Endothelial cell of umbilical vein (primary cell): ENCODE data around the gene THY1. TPM values are rescaled to one million over a fixed set of nuclear protein-coding genes. Genes with fewer than 3 reads are reported as not detected.

Source experiments
- BruUV-seq: library from RNA; stranded (reverse); fragments of 400-500 nt; replicated peaks from 2 replicates; lab custom pipeline; 2021; lab: Mats Ljungman, UMichigan
- CTCF ChIA-PET: fragments of 300-600, 350-600 bp; sonication (Branson Sonifier 250); formaldehyde crosslinking; loops from one replicate; lab custom pipeline; 2021; ENCODE audit warnings: antibody characterized with exemption, inconsistent platforms; lab: Charles Lee
- POLR2A ChIA-PET: fragments of 300-600, 350-600 bp; sonication (Branson Sonifier 250); formaldehyde crosslinking; loops from one replicate; lab custom pipeline; 2021; ENCODE audit warnings: antibody characterized with exemption, inconsistent platforms; lab: Charles Lee
- DNase-seq: peaks from one replicate; pipeline ENCODE4 v3.0.0-alpha.2; 2011; ENCODE audit warnings: low read depth, low spot score
- FAIRE-seq: peaks from 2 replicates; lab custom pipeline; 2011; peaks lifted over from hg19 to GRCh38; lab: Jason Lieb, UNC
- H2AFZ ChIP-seq: 2 replicates; pipeline ENCODE4 v1.6.0; 2012; ENCODE audit warnings: low read depth, low read length, control low read depth, inconsistent platforms
- H3K27ac ChIP-seq: 2 replicates; pipeline ENCODE4 v1.5.1; 2011; ENCODE audit warnings: low read depth, mild to moderate bottlenecking, control low read depth, low read length, moderate library complexity; ENCODE audit not compliant: insufficient read depth
- H3K27me3 ChIP-seq, 2 experiments: 2 replicates each; pipeline versions ENCODE4 v1.6.0 to v1.6.1; 2011; ENCODE audit warnings: low read length in 2 of 2, mixed read lengths in 1 of 2; ENCODE audit not compliant: control insufficient read depth in 2 of 2, insufficient read depth in 2 of 2
- H3K36me3 ChIP-seq, 2 experiments: 2 replicates in 1 of 2; 3 replicates in 1 of 2; pipeline ENCODE4 v1.5.1; 2011; ENCODE audit warnings: low read length in 2 of 2, mild to moderate bottlenecking in 1 of 2, moderate library complexity in 1 of 2; ENCODE audit not compliant: control insufficient read depth in 2 of 2, insufficient read depth in 2 of 2; ENCODE audit errors: extremely low read depth in 1 of 2
- H3K4me1 ChIP-seq: 3 replicates; pipeline ENCODE4 v1.5.1; 2011; ENCODE audit warnings: mild to moderate bottlenecking, low read length; ENCODE audit not compliant: control insufficient read depth, insufficient read depth; ENCODE audit errors: extremely low read depth
- H3K4me2 ChIP-seq: 2 replicates; pipeline ENCODE4 v1.6.1; 2011; ENCODE audit warnings: low read length, control low read depth, mixed read lengths; ENCODE audit not compliant: insufficient read depth
- H3K4me3 ChIP-seq, 3 experiments: fragments of 200-600 bp in 1 of 3; sonication (generic), shearing (Covaris generic) in 1 of 3; replicated peaks in 1 of 3; 2 replicates each; pipeline ENCODE4 v1.5.1; 2011 to 2016; ENCODE audit warnings: control low read depth in 3 of 3, low read length in 3 of 3, mild to moderate bottlenecking in 2 of 3, inconsistent platforms in 1 of 3, low read depth in 1 of 3, moderate library complexity in 1 of 3; ENCODE audit not compliant: insufficient read depth in 1 of 3
- H3K79me2 ChIP-seq: 2 replicates; pipeline ENCODE4 v1.6.0; 2012; ENCODE audit warnings: low read length, inconsistent platforms; ENCODE audit not compliant: control insufficient read depth, insufficient read depth
- H3K9ac ChIP-seq: replicated peaks from 2 replicates; pipeline ENCODE3; 2011; ENCODE audit warnings: low read length, control low read depth; ENCODE audit not compliant: insufficient read depth; ENCODE audit errors: extremely low read depth
- H3K9me1 ChIP-seq: replicated peaks from 3 replicates; pipeline ENCODE4 v1.6.0; 2011; ENCODE audit warnings: mild to moderate bottlenecking, low read length; ENCODE audit not compliant: control insufficient read depth, insufficient read depth; ENCODE audit errors: extremely low read depth
- H3K9me3 ChIP-seq: replicated peaks from 2 replicates; pipeline ENCODE4 v1.5.1; 2012; ENCODE audit warnings: low read length, inconsistent platforms; ENCODE audit not compliant: control insufficient read depth, insufficient read depth
- H4K20me1 ChIP-seq: replicated peaks from 2 replicates; pipeline ENCODE3; 2011; ENCODE audit warnings: mild to moderate bottlenecking, low read length; ENCODE audit not compliant: control insufficient read depth, insufficient read depth; ENCODE audit errors: extremely low read depth
- EZH2 ChIP-seq: IDR thresholded peaks from 2 replicates; pipeline ENCODE4 v1.6.1; 2012; ENCODE audit warnings: borderline replicate concordance, low read depth, mild to moderate bottlenecking, moderate library complexity, low read length, inconsistent platforms; ENCODE audit not compliant: severe bottlenecking
- GATA2 ChIP-seq: IDR thresholded peaks from 2 replicates; pipeline ENCODE4 v1.7.0; 2011; ENCODE audit warnings: low read depth, mild to moderate bottlenecking, moderate library complexity, mixed read lengths, low read length; ENCODE audit not compliant: insufficient read length, insufficient read depth
- JUN ChIP-seq: IDR thresholded peaks from 2 replicates; pipeline ENCODE4 v1.6.1; 2011; ENCODE audit warnings: borderline replicate concordance, low read depth; ENCODE audit not compliant: insufficient read length, insufficient read depth
- MYC ChIP-seq: IDR thresholded peaks from one replicate; pipeline ENCODE4 v1.6.1; 2011; ENCODE audit warnings: mild to moderate bottlenecking, low read depth, low read length
- POLR2A ChIP-seq: IDR thresholded peaks from 2 replicates; pipeline ENCODE4 v1.6.1; 2012; ENCODE audit warnings: low read depth, mild to moderate bottlenecking, control low read depth, low read length
- POLR2AphosphoS5 ChIP-seq: IDR thresholded peaks from 2 replicates; pipeline ENCODE4 v1.6.1; 2012; ENCODE audit warnings: low read depth, mild to moderate bottlenecking, control low read depth, low read length, moderate library complexity; ENCODE audit not compliant: insufficient read depth
- dilution Hi-C: fragments of 300-500 bp; cut with MboI; formaldehyde crosslinking; loops from one replicate; pipeline ENCODE4 v1.15.0; 2019; ENCODE audit warnings: low sequenced_read_pairs; ENCODE audit not compliant: extremely low pct_ligation_motif_present
- intact Hi-C: fragments of 100-400 bp; cut with micrococcal nuclease; formaldehyde crosslinking; loops from one replicate; pipeline ENCODE4 v1.10.0; 2022
- polyA plus RNA-seq, 4 experiments: library from polyadenylated mRNA; depleted of rRNA in 3 of 4; stranded (reverse) in 3 of 4; unstranded in 1 of 4; fragments of >200 nt; gene quantifications; 2 replicates each; pipeline versions ENCODE4 v1.2.1 to v1.2.3, GENCODE V29; 2011 to 2012; ENCODE audit warnings: missing spikeins in 1 of 4
- total RNA-seq: library from RNA; stranded (reverse); gene quantifications from 2 replicates; pipeline ENCODE4 v1.2.3, GENCODE V29; 2021
- TF ChIP-seq, protein P1 (sequence below), 2 donors: IDR thresholded peaks; 1 replicate in 1 of 2; 2 replicates in 1 of 2; pipeline ENCODE4 v1.5.1; 2011; ENCODE audit warnings: low read length in 2 of 2, mild to moderate bottlenecking in 2 of 2, moderate library complexity in 2 of 2, control low read depth in 1 of 2, inconsistent platforms in 1 of 2, low read depth in 1 of 2; ENCODE audit not compliant: insufficient read depth in 1 of 2; ENCODE audit errors: extremely low read depth in 1 of 2

The THY1 gene
- total and polyA plus RNA-seq, 2 donors (not counting 3 experiments of a cell fraction or from before 2014, with no cell fraction given) = 0.75 to 1.4 TPM

DNA sequence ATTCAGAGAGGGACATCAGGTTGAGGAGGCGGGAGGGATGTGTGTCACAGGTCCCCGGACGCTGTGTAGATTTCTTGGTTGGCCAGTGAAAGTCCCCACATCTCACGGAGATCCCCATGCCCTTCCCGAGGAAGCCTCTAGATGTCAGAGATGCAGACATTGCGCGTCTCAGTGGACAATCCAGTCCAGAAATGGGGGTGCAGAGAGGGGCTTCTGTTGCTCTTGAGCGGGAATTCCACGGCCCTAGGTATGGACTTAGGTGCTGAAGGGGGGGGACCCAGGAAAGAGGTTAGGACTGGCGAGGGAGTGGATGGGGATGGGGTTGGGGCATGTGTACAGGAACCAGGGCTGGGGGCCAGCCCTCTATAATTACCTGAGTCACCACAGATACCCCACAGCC, 7.0 kb downstream of the THY1 start:
- TF ChIP-seq EZH2 = no peak
- TF ChIP-seq POLR2A = no peak
- TF ChIP-seq, protein P1, sequence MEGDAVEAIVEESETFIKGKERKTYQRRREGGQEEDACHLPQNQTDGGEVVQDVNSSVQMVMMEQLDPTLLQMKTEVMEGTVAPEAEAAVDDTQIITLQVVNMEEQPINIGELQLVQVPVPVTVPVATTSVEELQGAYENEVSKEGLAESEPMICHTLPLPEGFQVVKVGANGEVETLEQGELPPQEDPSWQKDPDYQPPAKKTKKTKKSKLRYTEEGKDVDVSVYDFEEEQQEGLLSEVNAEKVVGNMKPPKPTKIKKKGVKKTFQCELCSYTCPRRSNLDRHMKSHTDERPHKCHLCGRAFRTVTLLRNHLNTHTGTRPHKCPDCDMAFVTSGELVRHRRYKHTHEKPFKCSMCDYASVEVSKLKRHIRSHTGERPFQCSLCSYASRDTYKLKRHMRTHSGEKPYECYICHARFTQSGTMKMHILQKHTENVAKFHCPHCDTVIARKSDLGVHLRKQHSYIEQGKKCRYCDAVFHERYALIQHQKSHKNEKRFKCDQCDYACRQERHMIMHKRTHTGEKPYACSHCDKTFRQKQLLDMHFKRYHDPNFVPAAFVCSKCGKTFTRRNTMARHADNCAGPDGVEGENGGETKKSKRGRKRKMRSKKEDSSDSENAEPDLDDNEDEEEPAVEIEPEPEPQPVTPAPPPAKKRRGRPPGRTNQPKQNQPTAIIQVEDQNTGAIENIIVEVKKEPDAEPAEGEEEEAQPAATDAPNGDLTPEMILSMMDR (IDR thresholded peaks at IDR 0.05; ENCODE audit: extremely low read depth in 1 of 2, insufficient read depth in 1 of 2, low read depth in 1 of 2, low read length in 2 of 2) = no peak
- BruUV-seq = no TSS peak
- no peak overlapping the region for H3K9ac ChIP-seq
- intact Hi-C loops = no loop called here
- no peaks in the 10 kb centered on the region for H3K36me3 ChIP-seq
- H3K4me2 ChIP-seq = no peak overlapping the region
- H4K20me1 ChIP-seq = no peaks in the 10 kb centered on the region
- H3K9me1 ChIP-seq = no peaks in the 10 kb centered on the region
- dilution Hi-C loops = no loop called here
- peaks cover 2 to 4% of the 10 kb centered on the region in 2 experiments for H3K27me3 ChIP-seq
- H3K27ac ChIP-seq = no peak overlapping the region
- FAIRE-seq (no peak), DNase-seq (no peak)
- no peak overlapping the region for H2AFZ ChIP-seq
- H3K4me3 ChIP-seq = no peak overlapping the region
- ChIA-PET CTCF (no interaction called here), POLR2A (no interaction called here)
- no peaks in the 10 kb centered on the region for H3K4me1 ChIP-seq
- H3K9me3 ChIP-seq = no peaks in the 10 kb centered on the region
- no peaks in the 10 kb centered on the region for H3K79me2 ChIP-seq

DNA sequence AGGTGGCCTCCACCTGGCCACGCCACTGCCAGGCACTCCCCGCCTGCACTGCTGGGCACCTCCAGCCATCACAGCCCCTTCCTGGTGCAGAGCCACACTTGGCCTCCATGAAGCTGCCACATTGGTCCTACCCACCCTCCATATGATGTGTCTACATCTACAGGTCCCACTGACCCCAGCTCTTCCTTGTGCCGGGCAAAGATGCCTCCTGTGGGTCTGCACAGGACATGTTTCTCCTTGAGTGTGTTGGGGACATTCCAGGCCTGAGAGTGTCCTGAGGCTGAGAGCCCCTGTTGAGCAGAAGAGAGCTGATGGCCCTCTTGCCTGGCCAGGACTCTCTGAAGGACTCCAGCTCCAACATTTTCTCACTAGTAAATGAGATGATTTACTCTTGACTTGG, 7.5 kb downstream of the THY1 start:
- Histone ChIP-seq H3K4me1 (no peaks in the 10 kb centered on the region), H3K9me3 (no peaks in the 10 kb centered on the region), H2AFZ (no peak overlapping the region), H3K79me2 (no peaks in the 10 kb centered on the region), H3K27ac (no peak overlapping the region), H3K27me3 (no peaks in the 10 kb centered on the region), H3K9me1 (no peaks in the 10 kb centered on the region), H3K4me2 (no peak overlapping the region), H4K20me1 (no peaks in the 10 kb centered on the region), H3K4me3 (no peak overlapping the region), H3K36me3 (no peaks in the 10 kb centered on the region), H3K9ac (no peak overlapping the region)
- no TSS peak for BruUV-seq
- POLR2A ChIA-PET = interaction anchor here (0.7 kb wide), 1 partner anchor 169 kb away, joined by 3 read pairs; no protein-coding TSS in a partner anchor
- FAIRE-seq = no peak
- CTCF ChIA-PET = no interaction called here
- intact Hi-C loops = no loop called here
- no peak for TF ChIP-seq POLR2A
- TF ChIP-seq GATA2 = no peak
- no peak for TF ChIP-seq MYC
- TF ChIP-seq POLR2AphosphoS5 = no peak
- TF ChIP-seq EZH2 = no peak
- TF ChIP-seq JUN = no peak
- TF ChIP-seq, protein P1 (IDR thresholded peaks at IDR 0.05; ENCODE audit: extremely low read depth in 1 of 2, insufficient read depth in 1 of 2, low read depth in 1 of 2, low read length in 2 of 2) = no peak
- dilution Hi-C loops = no loop called here
- DNase-seq = no peak
